ENCODE measurements around the gene MAGEL2.

- TF ChIP-seq RAD21 (IDR thresholded peaks at IDR 0.05; ENCODE audit: low read length) (no peak), IRF3 (IDR thresholded peaks at IDR 0.05; ENCODE audit: low read depth, low read length) (no peak), CTCF (IDR thresholded peaks at IDR 0.05) (no peak), TAF1 (IDR thresholded peaks at IDR 0.05; ENCODE audit: borderline replicate concordance, low read depth, low read length) (no peak), REST (IDR thresholded peaks at IDR 0.05; ENCODE audit: low read depth, low read length) (no peak), RCOR1 (IDR thresholded peaks at IDR 0.05; ENCODE audit: low read length) (no peak), TEAD4 (IDR thresholded peaks at IDR 0.05; ENCODE audit: borderline replicate concordance, insufficient read depth) (no peak)
Measured at GRCh38 chr15:23670970-23671369, 23.3 kb upstream of the MAGEL2 start.
